ENCODE measurements around the gene MPND.

MPND gene

DNA sequence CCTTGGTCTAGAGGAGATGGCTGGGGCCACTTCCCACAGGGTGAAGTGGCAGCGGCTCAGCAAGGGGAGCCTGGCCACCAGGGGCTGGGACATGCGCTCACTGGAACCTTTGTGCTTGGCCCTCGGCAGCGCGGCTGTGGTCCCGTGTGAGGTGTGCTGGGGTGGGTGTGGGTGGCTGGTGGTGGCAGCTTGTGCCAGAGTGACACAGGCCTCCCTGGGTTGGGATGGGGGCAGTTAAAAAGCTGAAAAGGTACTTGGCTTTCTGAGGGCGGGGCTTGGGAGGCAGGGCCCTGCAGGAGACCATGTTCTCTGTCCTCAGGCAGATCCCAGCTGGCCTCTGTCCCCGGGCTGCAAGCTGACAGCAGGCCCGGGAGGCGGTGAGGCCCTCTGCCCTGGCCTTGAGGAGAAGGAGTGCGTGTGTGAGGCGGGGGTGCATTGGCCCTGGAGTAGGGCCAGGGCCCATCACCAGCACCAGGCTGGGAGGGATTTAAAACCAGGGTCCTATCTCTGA lies 17.3 kb downstream of the MPND start:
- ATAC-seq = no peak
- no peak for TF ChIP-seq ZC3H10 (CRISPR knock-in tag; IDR thresholded peaks at IDR 0.05)
- TF ChIP-seq ARNTL (CRISPR knock-in tag; IDR thresholded peaks at IDR 0.05; ENCODE audit: borderline replicate concordance, low read depth) = no peak
- TF ChIP-seq, protein P1, sequence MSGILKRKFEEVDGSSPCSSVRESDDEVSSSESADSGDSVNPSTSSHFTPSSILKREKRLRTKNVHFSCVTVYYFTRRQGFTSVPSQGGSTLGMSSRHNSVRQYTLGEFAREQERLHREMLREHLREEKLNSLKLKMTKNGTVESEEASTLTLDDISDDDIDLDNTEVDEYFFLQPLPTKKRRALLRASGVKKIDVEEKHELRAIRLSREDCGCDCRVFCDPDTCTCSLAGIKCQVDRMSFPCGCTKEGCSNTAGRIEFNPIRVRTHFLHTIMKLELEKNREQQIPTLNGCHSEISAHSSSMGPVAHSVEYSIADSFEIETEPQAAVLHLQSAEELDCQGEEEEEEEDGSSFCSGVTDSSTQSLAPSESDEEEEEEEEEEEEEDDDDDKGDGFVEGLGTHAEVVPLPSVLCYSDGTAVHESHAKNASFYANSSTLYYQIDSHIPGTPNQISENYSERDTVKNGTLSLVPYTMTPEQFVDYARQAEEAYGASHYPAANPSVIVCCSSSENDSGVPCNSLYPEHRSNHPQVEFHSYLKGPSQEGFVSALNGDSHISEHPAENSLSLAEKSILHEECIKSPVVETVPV (CRISPR knock-in tag; IDR thresholded peaks at IDR 0.05) = no peak
- no peak for TF ChIP-seq ZNF70 (CRISPR knock-in tag; IDR thresholded peaks at IDR 0.05)
- TF ChIP-seq ZNF8 (CRISPR knock-in tag; IDR thresholded peaks at IDR 0.05) = no peak
- no peak for TF ChIP-seq CSDC2 (CRISPR knock-in tag; IDR thresholded peaks at IDR 0.05)
- TF ChIP-seq BACH2 (CRISPR knock-in tag; IDR thresholded peaks at IDR 0.05; ENCODE audit: borderline replicate concordance) = no peak
- TF ChIP-seq ISL1 (CRISPR knock-in tag; IDR thresholded peaks at IDR 0.05) = no peak
- TF ChIP-seq ESRRG (CRISPR knock-in tag; IDR thresholded peaks at IDR 0.05) = no peak
- TF ChIP-seq CREB5 (CRISPR knock-in tag; IDR thresholded peaks at IDR 0.05; ENCODE audit: low read depth) = no peak
- TF ChIP-seq, protein P2, sequence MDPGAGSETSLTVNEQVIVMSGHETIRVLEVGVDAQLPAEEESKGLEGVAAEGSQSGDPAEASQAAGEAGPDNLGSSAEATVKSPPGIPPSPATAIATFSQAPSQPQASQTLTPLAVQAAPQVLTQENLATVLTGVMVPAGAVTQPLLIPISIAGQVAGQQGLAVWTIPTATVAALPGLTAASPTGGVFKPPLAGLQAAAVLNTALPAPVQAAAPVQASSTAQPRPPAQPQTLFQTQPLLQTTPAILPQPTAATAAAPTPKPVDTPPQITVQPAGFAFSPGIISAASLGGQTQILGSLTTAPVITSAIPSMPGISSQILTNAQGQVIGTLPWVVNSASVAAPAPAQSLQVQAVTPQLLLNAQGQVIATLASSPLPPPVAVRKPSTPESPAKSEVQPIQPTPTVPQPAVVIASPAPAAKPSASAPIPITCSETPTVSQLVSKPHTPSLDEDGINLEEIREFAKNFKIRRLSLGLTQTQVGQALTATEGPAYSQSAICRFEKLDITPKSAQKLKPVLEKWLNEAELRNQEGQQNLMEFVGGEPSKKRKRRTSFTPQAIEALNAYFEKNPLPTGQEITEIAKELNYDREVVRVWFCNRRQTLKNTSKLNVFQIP (CRISPR knock-in tag; IDR thresholded peaks at IDR 0.05; ENCODE audit: borderline replicate concordance, low read depth) = no peak
- no peak for TF ChIP-seq TSHZ2 (CRISPR knock-in tag; IDR thresholded peaks at IDR 0.05)
- no peak for TF ChIP-seq GLIS3 (CRISPR knock-in tag; IDR thresholded peaks at IDR 0.05)

- no peak for ATAC-seq
- TF ChIP-seq, protein P1 (CRISPR knock-in tag; IDR thresholded peaks at IDR 0.05) = no peak
- TF ChIP-seq ZNF8 (CRISPR knock-in tag; IDR thresholded peaks at IDR 0.05) (no peak), ZFP30 (CRISPR knock-in tag; IDR thresholded peaks at IDR 0.05) (no peak), ZNF70 (CRISPR knock-in tag; IDR thresholded peaks at IDR 0.05) (no peak), SNAI2 (CRISPR knock-in tag; IDR thresholded peaks at IDR 0.05) (no peak), OSR1 (CRISPR knock-in tag; IDR thresholded peaks at IDR 0.05) (no peak), BACH2 (CRISPR knock-in tag; IDR thresholded peaks at IDR 0.05; ENCODE audit: borderline replicate concordance) (no peak), TOX (CRISPR knock-in tag; IDR thresholded peaks at IDR 0.05; ENCODE audit: borderline replicate concordance) (no peak), CSDC2 (CRISPR knock-in tag; IDR thresholded peaks at IDR 0.05) (no peak), CREB5 (CRISPR knock-in tag; IDR thresholded peaks at IDR 0.05; ENCODE audit: low read depth) (no peak), PPARA (CRISPR knock-in tag; IDR thresholded peaks at IDR 0.05; ENCODE audit: borderline replicate concordance) (no peak), TCF4 (CRISPR knock-in tag; IDR thresholded peaks at IDR 0.05; ENCODE audit: borderline replicate concordance) (no peak), ZNF565 (CRISPR knock-in tag; conservative IDR thresholded peaks at IDR 0.05; ENCODE audit: low read depth) (no peak), TSHZ2 (CRISPR knock-in tag; IDR thresholded peaks at IDR 0.05) (no peak), RARB (CRISPR knock-in tag; IDR thresholded peaks at IDR 0.05) (no peak)
- TF ChIP-seq, protein P2 (CRISPR knock-in tag; IDR thresholded peaks at IDR 0.05; ENCODE audit: borderline replicate concordance, low read depth) = no peak
Observed at GRCh38 chr19:4361152-4362046, 18.0 kb downstream of the MPND start.
